HG02852 (cell line): ENCODE data around the gene NACC1.
"Not testable (repeated sequence)": the region's sequence is repeated elsewhere in the genome, so short reads cannot be mapped to it uniquely, and the experiment has no call there.

ENCODE experiments used
- ATAC-seq: cut with Tn5 transposase; IDR thresholded peaks from one replicate; pipeline ENCODE4 v1.9.1; 2021; ENCODE audit warnings: mild to moderate bottlenecking, moderate library complexity; ENCODE audit not compliant: unreplicated experiment

NACC1 gene

GRCh38 chr19:13138171-13138915 is 20.3 kb downstream of the NACC1 start:
- no peak for ATAC-seq

- no peak for ATAC-seq
These were observed 20.8 kb downstream of the NACC1 start for GRCh38 chr19:13138916-13139198.

- no peak for ATAC-seq
These were observed 21.7 kb downstream of the NACC1 start for GRCh38 chr19:13139633-13140311.

DNA sequence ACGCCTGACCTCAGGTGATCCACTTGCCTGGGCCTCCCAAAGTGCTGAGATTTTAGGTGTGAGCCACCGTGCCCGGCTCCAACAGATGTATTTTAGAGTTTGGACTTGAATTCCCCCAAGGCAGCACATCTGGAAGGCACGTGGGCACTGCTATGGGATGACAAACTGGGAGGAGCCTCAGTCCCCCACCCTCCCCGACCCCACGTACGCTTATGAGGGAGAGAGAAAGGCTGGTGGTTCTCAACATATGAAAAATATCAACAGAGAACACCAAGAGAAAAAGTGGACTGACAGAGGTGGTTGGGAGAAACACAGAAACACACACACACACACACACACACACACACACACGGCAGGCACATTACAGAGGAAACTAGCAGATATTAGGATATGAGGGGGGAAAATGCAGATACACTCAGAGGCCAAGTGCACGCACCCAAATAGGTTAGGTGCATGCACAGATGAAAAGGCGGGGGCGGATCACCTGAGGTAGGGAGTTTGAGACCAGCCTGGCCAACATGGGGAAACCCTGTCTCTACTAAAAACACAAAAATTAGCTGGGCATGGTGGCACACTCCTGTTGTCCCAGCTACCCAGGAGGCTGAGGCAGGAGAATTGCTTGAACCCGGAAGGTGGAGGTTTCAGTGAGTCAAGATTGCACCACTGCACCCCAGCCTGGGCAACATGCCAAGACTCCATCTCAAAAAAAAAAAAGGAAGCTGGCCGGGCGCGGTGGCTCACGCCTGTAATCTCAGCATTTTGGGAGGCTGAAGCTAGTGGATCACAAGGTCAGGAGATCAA is 28.9 kb downstream of the NACC1 start:
- no peak for ATAC-seq

- ATAC-seq = not testable (repeated sequence)
These were observed 31.1 kb downstream of the NACC1 start for GRCh38 chr19:13149173-13149627.

- ATAC-seq = no peak
These were observed 31.6 kb downstream of the NACC1 start for GRCh38 chr19:13149628-13150186.

DNA sequence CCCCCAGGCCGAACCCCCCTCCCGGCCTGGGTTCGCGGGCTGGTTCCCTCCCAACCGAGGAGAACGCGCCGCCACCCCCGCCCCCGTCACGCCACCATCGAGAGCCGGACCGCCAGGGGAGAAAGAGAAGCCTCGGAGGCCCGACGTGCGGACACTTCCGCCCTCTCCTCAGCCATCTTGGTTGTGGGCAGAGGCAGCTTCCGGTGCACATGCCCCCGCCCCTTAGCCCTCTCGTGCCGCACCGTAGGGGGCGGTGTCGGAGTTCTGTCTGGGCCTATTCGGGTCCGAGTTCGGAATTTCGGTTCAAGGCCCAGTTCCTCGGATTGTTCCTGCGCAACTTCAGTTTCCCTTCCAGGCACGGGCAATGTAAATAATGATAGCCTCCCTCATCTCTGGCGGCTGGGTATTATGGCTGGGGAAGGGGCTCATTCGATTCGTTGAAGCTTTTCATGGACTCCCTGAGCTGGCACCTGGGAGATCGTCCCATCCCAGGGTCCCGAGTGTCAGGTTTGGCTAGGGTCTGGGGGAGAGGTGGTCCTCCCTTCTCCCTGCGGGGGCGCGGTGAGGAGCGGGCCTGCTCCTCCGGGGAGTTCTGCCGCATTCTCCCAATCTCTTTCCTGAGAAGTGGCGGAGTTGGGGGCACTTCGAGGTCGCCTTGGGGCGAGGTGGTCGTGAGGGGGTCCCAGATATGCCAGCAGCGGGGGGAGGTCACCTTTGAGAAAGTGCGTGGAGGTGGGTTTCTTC is 32.3 kb downstream of the NACC1 start, which contains the start of the genes IER2 and STX10:
IER2 (plus strand) TSS at position 225 of the 744 bp plus-strand sequence. CDS start 2,776 bp downstream, outside the sequence.
STX10 (minus strand) TSS at position 189 of the 744 bp plus-strand sequence. CDS start 202 bp downstream, outside the sequence.
- ATAC-seq = peak; percentile 33

GRCh38 chr19:13150931-13151604 is 33.0 kb downstream of the NACC1 start:
- ATAC-seq = no peak

GRCh38 chr19:13151605-13152355 is 33.7 kb downstream of the NACC1 start:
- ATAC-seq = peak; percentile 32

DNA sequence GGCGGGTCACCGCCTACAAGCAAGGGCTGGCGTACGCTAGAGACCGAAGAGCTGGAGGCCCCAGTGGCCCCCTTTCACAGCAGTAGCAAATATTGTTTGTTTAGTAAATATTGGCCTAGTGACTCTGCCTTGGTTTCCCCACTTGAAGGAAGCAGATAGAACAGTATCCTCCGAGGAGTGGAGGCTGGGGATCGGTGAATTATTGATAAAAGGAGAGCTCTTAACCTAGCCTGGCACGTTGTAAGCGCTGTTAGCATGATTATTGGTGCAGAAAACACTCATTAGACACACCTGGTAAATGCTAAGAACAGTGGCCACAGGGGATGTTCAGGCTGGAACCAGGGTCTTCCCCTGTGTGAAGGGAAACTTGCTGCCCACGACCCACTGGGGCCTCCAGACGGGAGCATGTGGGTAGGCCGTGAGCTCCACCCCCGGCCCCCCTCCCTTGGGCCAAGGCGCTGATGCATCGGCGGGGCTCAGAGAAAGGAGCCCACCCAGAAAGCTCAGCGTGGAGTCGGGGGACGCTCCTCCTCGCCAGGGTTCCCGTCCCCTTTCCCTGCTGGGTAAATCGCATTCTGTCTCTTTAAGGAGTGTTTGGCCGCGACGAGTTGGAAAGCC is 34.4 kb downstream of the NACC1 start:
- peak; percentile 2 for ATAC-seq

DNA sequence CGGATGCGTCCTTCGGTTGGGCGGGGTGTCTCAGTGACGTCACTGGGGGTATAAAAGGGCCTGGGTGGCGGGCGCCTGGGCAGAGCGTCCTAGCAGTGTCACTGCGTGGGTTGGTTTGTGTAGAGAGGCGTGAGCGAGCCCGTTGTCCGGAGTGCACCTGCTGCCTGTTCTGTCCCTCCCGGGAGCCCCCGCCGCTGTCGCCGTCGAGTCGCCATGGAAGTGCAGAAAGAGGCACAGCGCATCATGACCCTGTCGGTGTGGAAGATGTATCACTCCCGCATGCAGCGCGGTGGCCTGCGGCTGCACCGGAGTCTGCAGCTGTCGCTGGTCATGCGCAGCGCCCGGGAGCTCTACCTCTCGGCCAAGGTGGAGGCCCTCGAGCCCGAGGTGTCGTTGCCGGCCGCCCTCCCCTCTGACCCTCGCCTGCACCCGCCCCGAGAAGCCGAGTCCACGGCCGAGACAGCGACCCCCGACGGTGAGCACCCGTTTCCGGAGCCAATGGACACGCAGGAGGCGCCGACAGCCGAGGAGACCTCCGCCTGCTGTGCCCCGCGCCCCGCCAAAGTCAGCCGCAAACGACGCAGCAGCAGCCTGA is 35.0 kb downstream of the NACC1 start:
- peak; percentile 30 for ATAC-seq

GRCh38 chr19:13153569-13154240 is 35.6 kb downstream of the NACC1 start:
- no peak for ATAC-seq

- no peak for ATAC-seq
These were observed 36.2 kb downstream of the NACC1 start for GRCh38 chr19:13154241-13154778.

- ATAC-seq = no peak
These were observed 36.9 kb downstream of the NACC1 start for GRCh38 chr19:13154911-13155471.

GRCh38 chr19:13155472-13156359 is 37.7 kb downstream of the NACC1 start:
- ATAC-seq = no peak

GRCh38 chr19:13159713-13160112 is 41.6 kb downstream of the NACC1 start:
- no peak for ATAC-seq
